ENCODE results near the gene CCM2. TPM values are rescaled to one million over a fixed set of nuclear protein-coding genes. Genes with fewer than 3 reads are reported as not detected.

Gene CCM2
- polyA plus RNA-seq, 1 donor from 2014 or later, result 25.8 TPM

GRCh38 chr7:45061806-45062425 lies 61.9 kb downstream of the CCM2 start:
- no peak overlapping the region for H3K27ac ChIP-seq (ENCODE audit: low read length)
- no peak overlapping the region for H3K4me2 ChIP-seq (ENCODE audit: low read length)
- no peak overlapping the region for H3K4me3 ChIP-seq (ENCODE audit: low read length)
- H3K79me2 ChIP-seq (replicated peaks; ENCODE audit: insufficient read depth, low read length), result no peaks in the 10 kb centered on the region
- no peaks in the 10 kb centered on the region for H3F3A ChIP-seq (ENCODE audit: insufficient read depth, low read length, poor library complexity, severe bottlenecking)
- H3K9me3 ChIP-seq (ENCODE audit: low read length), result no peaks in the 10 kb centered on the region
- no peaks in the 10 kb centered on the region for H3K9me2 ChIP-seq (ENCODE audit: insufficient read depth, low read length)
- H4K20me1 ChIP-seq (ENCODE audit: insufficient read depth), result no peaks in the 10 kb centered on the region
- H2AFZ ChIP-seq (ENCODE audit: low read depth, low read length), result no peak overlapping the region
- no peak overlapping the region for H3K9ac ChIP-seq (ENCODE audit: low read length)
- H3K27me3 ChIP-seq (ENCODE audit: insufficient read depth, low read depth, low read length), result no peaks in the 10 kb centered on the region
- TF ChIP-seq EZH2 (IDR thresholded peaks at IDR 0.05; ENCODE audit: borderline replicate concordance, insufficient read depth, low read length, poor library complexity, severe bottlenecking) (no peak), TAF1 (IDR thresholded peaks at IDR 0.05; ENCODE audit: low read depth) (no peak), SMC3 (conservative IDR thresholded peaks at IDR 0.05; ENCODE audit: poor library complexity) (no peak), MXI1 (conservative IDR thresholded peaks at IDR 0.05; ENCODE audit: poor library complexity, severe bottlenecking) (no peak), POLR2AphosphoS5 (IDR thresholded peaks at IDR 0.05) (no peak), EP300 (conservative IDR thresholded peaks at IDR 0.05; ENCODE audit: poor library complexity, severe bottlenecking) (no peak), RAD21 (conservative IDR thresholded peaks at IDR 0.05) (no peak), REST (IDR thresholded peaks at IDR 0.05; ENCODE audit: borderline replicate concordance) (no peak)
- TF ChIP-seq, protein P1, sequence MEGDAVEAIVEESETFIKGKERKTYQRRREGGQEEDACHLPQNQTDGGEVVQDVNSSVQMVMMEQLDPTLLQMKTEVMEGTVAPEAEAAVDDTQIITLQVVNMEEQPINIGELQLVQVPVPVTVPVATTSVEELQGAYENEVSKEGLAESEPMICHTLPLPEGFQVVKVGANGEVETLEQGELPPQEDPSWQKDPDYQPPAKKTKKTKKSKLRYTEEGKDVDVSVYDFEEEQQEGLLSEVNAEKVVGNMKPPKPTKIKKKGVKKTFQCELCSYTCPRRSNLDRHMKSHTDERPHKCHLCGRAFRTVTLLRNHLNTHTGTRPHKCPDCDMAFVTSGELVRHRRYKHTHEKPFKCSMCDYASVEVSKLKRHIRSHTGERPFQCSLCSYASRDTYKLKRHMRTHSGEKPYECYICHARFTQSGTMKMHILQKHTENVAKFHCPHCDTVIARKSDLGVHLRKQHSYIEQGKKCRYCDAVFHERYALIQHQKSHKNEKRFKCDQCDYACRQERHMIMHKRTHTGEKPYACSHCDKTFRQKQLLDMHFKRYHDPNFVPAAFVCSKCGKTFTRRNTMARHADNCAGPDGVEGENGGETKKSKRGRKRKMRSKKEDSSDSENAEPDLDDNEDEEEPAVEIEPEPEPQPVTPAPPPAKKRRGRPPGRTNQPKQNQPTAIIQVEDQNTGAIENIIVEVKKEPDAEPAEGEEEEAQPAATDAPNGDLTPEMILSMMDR (IDR thresholded peaks at IDR 0.05; ENCODE audit: poor library complexity, severe bottlenecking), result no peak
- H3K36me3 ChIP-seq (ENCODE audit: insufficient read depth, low read length), result no peaks in the 10 kb centered on the region

DNA sequence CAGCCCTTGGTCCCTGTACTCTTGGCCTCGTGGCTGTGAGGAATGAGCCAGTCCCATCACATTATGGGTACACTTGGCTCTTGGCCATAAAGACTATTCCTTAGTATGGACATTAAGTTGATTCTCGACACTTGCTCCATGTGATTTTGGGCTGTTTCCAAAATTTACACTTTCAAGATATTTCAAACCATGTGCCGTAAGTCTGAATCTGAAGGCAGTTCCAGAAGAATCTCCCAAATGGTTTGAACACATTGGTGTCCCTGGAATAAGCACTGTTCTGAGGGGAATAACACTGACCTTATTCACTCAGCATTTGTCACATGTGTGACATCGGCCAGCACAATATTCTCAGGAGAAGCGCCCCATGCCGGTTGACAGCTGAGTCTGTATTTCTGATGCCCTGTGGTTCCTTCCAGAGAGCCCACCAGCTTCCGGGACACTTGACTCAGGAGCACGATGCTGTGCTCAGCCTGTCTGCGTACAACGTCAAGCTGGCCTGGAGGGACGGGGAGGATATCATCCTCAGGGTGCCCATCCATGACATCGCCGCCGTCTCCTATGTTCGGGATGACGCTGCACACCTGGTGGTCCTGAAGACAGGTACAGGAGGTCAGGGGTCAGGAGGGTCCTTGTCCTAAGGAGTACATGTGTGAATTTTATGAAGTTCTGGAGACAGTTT lies 64.2 kb downstream of the CCM2 start:
- H3K4me2 ChIP-seq (ENCODE audit: low read length), result no peak overlapping the region
- no peaks in the 10 kb centered on the region for H3K9me3 ChIP-seq (ENCODE audit: low read length)
- H3F3A ChIP-seq (ENCODE audit: insufficient read depth, low read length, poor library complexity, severe bottlenecking), result no peaks in the 10 kb centered on the region
- no peaks in the 10 kb centered on the region for H3K36me3 ChIP-seq (ENCODE audit: insufficient read depth, low read length)
- no peak overlapping the region for H3K9ac ChIP-seq (ENCODE audit: low read length)
- no peaks in the 10 kb centered on the region for H3K27me3 ChIP-seq (ENCODE audit: insufficient read depth, low read depth, low read length)
- H2AFZ ChIP-seq (ENCODE audit: low read depth, low read length), result no peak overlapping the region
- H3K9me2 ChIP-seq (ENCODE audit: insufficient read depth, low read length), result no peaks in the 10 kb centered on the region
- no peaks in the 10 kb centered on the region for H3K79me2 ChIP-seq (replicated peaks; ENCODE audit: insufficient read depth, low read length)
- H3K4me3 ChIP-seq (ENCODE audit: low read length), result no peak overlapping the region
- no peak overlapping the region for H3K27ac ChIP-seq (ENCODE audit: low read length)
- TF ChIP-seq POLR2AphosphoS5 (IDR thresholded peaks at IDR 0.05), result no peak
- TF ChIP-seq SMC3 (conservative IDR thresholded peaks at IDR 0.05; ENCODE audit: poor library complexity), result no peak
- no peaks in the 10 kb centered on the region for H4K20me1 ChIP-seq (ENCODE audit: insufficient read depth)
